Esophagus squamous epithelium (tissue), 4 donors: ENCODE data around the gene B3GALT4. TPM values are rescaled to one million over a fixed set of nuclear protein-coding genes. Genes with fewer than 3 reads are reported as not detected.

Experiments
- total RNA-seq, 4 donors: library from RNA; depleted of rRNA; stranded (reverse); fragments of >200 nt; gene quantifications; one replicate each; pipeline ENCODE4 v1.1.0, GENCODE V29; 2016

The B3GALT4 gene
- total RNA-seq, 4 donors from 2014 or later: 9.4 to 31.1 (median 15.0) TPM

Other genes starting within 250 kb of the B3GALT4 start
- 100 to 1,000 TPM in 1 of 4 donors, 10 to 100 TPM in 1, 1 to 10 TPM in 2; 6.2 to 114 (median 48.2) TPM for gene HLA-DPA1, start 203.5 kb upstream of the B3GALT4 start, total RNA-seq
- 10 to 100 TPM in 2 of 4 donors, 1 to 10 TPM in 2; 3.2 to 96.9 (median 45.3) TPM for gene HLA-DPB1, start 201.1 kb upstream of the B3GALT4 start, total RNA-seq
- gene COL11A2, start 84.7 kb upstream of the B3GALT4 start, total RNA-seq: under 1 TPM; 0.23 to 0.61 (median 0.41) TPM
- 10 to 100 TPM; 13.9 to 26.7 (median 16.7) TPM for gene RXRB, start 76.5 kb upstream of the B3GALT4 start, total RNA-seq
- gene SLC39A7, start 76.3 kb upstream of the B3GALT4 start, total RNA-seq: 10 to 100 TPM; 43.1 to 72.4 (median 62.4) TPM
- gene HSD17B8, start 72.5 kb upstream of the B3GALT4 start, total RNA-seq: 10 to 100 TPM; 15.1 to 42.5 (median 26.3) TPM
- 10 to 100 TPM; 10.9 to 20.6 (median 13.9) TPM for gene RING1, start 68.6 kb upstream of the B3GALT4 start, total RNA-seq
- 10 to 100 TPM; 34.1 to 45.5 (median 39.8) TPM for gene VPS52, start 5.2 kb upstream of the B3GALT4 start, total RNA-seq
- 1,000 to 10,000 TPM; 1,955 to 5,522 (median 4,042) TPM for gene RPS18, start 5.0 kb upstream of the B3GALT4 start, total RNA-seq
- gene WDR46, start 12.1 kb downstream of the B3GALT4 start, total RNA-seq: 10 to 100 TPM; 30.0 to 62.3 (median 55.6) TPM
- gene PFDN6, start 12.5 kb downstream of the B3GALT4 start, total RNA-seq: 10 to 100 TPM; 28.6 to 71.0 (median 43.5) TPM
- gene RGL2, start 21.8 kb downstream of the B3GALT4 start, total RNA-seq: 10 to 100 TPM; 54.9 to 78.7 (median 63.2) TPM
- gene TAPBP, start 37.0 kb downstream of the B3GALT4 start, total RNA-seq: 100 to 1,000 TPM in 1 of 4 donors, 10 to 100 TPM in 3; 68.1 to 101 (median 77.0) TPM
- gene ZBTB22, start 40.6 kb downstream of the B3GALT4 start, total RNA-seq: 10 to 100 TPM in 3 of 4 donors, 1 to 10 TPM in 1; 8.5 to 17.5 (median 14.8) TPM
- 10 to 100 TPM; 25.1 to 41.6 (median 36.3) TPM for gene DAXX, start 45.8 kb downstream of the B3GALT4 start, total RNA-seq
- 10 to 100 TPM in 2 of 4 donors, 1 to 10 TPM in 2; 9.6 to 38.9 (median 11.2) TPM for gene KIFC1, start 114.7 kb downstream of the B3GALT4 start, total RNA-seq
- gene PHF1, start 133.9 kb downstream of the B3GALT4 start, total RNA-seq: 10 to 100 TPM in 3 of 4 donors, 1 to 10 TPM in 1; 8.1 to 48.6 (median 17.3) TPM
- gene CUTA, start 141.0 kb downstream of the B3GALT4 start, total RNA-seq: 10 to 100 TPM; 46.0 to 93.1 (median 69.4) TPM
- gene SYNGAP1, start 142.9 kb downstream of the B3GALT4 start, total RNA-seq: 1 to 10 TPM; 3.3 to 8.6 (median 4.1) TPM
- 1 to 10 TPM; 2.8 to 4.8 (median 3.3) TPM for gene ZBTB9, start 177.5 kb downstream of the B3GALT4 start, total RNA-seq